Measurements from ENCODE around the gene B3GALT6. TPM values are rescaled to one million over a fixed set of nuclear protein-coding genes. Genes with fewer than 3 reads are reported as not detected.

Gene B3GALT6
- total RNA-seq, 2 donors from 2014 or later = 24.8 to 31.5 TPM

DNA sequence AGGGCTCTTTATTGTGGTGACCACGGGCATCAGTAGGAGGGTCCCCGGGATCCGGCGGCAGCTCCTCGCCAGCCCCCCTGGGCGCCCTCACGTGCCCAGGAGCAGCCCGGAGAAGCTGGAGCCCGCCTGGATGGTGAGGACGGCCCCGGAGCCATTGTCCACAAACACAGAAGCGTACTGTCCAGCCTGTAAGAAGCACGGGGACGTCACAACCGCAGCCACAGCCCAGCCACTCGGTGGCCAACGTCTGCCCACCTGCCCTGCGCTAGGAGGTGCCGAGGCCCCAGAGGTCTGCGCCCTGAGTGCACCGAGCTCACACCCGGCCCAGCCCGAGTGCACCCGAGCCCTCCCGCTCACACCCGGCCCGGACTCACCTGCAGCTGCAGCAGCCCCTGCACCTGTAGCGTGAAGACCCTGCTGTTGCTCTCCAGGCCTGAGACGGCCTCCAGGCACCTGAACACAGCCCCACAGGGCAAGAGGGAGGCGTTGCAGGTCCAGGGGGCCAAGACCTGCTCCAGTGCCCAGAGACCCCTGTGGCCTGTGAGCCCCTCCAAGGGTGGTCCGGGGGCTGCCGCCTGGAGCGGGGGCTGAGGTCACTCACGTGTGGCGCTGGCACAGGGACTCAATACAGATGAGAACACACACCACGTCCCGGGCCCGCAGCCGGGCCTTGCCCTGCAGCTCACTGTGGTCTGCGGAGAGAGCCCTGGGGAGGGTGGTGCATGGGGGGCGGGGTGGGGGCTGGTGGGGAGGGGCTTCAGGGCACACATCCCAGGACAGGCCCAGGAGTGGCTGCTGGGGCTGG lies 10.6 kb downstream of the B3GALT6 start:
- Mint-ChIP-seq H3K9me3 (no peaks in the 10 kb centered on the region), H3K4me3 (no peak overlapping the region), H3K36me3 (ENCODE audit: low read depth) (no peaks in the 10 kb centered on the region), H3K4me1 (no peaks in the 10 kb centered on the region), H3K27ac (no peak overlapping the region), H3K27me3 (ENCODE audit: insufficient read depth) (peaks cover 1% of the 10 kb centered on the region)
- Histone ChIP-seq H3K9ac (ENCODE audit: extremely low read depth, low read length, poor library complexity, severe bottlenecking) (no peak overlapping the region), H3K36me3 (ENCODE audit: control insufficient read depth, insufficient read depth, low read length) (no peaks in the 10 kb centered on the region), H3K9me3 (ENCODE audit: control insufficient read depth, low read length) (no peaks in the 10 kb centered on the region), H3K27me3 (ENCODE audit: control insufficient read depth, insufficient read depth, low read length, poor library complexity, severe bottlenecking) (peaks cover 12% of the 10 kb centered on the region), H3K4me3 (ENCODE audit: low read length) (no peak overlapping the region), H3K4me1 (ENCODE audit: control insufficient read depth, insufficient read depth, low read length) (no peaks in the 10 kb centered on the region), H3K27ac (ENCODE audit: low read depth, low read length) (no peak overlapping the region)
- 94 to 98% methylated on average over 15 to 39 of the region's 41 CpGs for WGBS, 2 experiments (ENCODE audit: insufficient coverage in 1 of 2, insufficient read length in 1 of 2)
- no peak for DNase-seq
- TF ChIP-seq, protein P1, sequence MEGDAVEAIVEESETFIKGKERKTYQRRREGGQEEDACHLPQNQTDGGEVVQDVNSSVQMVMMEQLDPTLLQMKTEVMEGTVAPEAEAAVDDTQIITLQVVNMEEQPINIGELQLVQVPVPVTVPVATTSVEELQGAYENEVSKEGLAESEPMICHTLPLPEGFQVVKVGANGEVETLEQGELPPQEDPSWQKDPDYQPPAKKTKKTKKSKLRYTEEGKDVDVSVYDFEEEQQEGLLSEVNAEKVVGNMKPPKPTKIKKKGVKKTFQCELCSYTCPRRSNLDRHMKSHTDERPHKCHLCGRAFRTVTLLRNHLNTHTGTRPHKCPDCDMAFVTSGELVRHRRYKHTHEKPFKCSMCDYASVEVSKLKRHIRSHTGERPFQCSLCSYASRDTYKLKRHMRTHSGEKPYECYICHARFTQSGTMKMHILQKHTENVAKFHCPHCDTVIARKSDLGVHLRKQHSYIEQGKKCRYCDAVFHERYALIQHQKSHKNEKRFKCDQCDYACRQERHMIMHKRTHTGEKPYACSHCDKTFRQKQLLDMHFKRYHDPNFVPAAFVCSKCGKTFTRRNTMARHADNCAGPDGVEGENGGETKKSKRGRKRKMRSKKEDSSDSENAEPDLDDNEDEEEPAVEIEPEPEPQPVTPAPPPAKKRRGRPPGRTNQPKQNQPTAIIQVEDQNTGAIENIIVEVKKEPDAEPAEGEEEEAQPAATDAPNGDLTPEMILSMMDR (conservative IDR thresholded peaks at IDR 0.05) = no peak

DNA sequence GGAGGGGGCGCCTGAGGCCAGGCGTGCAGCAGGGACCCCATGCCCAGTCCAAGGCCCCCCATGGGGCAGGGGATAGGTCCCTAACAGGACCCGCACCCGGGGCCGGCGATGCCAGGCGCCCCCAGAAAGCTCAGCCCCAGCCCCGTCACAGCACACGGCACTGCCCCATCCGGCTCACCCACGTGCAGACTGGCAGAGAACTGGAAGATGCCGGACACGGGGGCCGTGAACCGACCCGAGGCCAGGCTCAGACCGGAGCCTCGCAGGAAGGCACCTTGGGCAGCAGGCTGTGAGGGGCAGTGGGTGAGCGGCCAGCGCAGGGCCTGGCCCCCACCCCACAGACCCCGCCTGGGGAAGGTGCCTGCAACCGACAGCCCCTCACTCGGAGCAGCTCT lies 11.2 kb downstream of the B3GALT6 start:
- no peak overlapping the region for H3K27ac ChIP-seq (ENCODE audit: low read depth, low read length)
- H3K9me3 ChIP-seq (ENCODE audit: control insufficient read depth, low read length) = no peaks in the 10 kb centered on the region
- Mint-ChIP-seq H3K27ac (no peak overlapping the region), H3K36me3 (ENCODE audit: low read depth) (no peaks in the 10 kb centered on the region), H3K4me1 (no peaks in the 10 kb centered on the region), H3K4me3 (no peak overlapping the region), H3K9me3 (no peaks in the 10 kb centered on the region), H3K27me3 (ENCODE audit: insufficient read depth) (peaks cover 1% of the 10 kb centered on the region)
- no peak overlapping the region for H3K4me3 ChIP-seq (ENCODE audit: low read length)
- H3K36me3 ChIP-seq (ENCODE audit: control insufficient read depth, insufficient read depth, low read length) = no peaks in the 10 kb centered on the region
- WGBS, 2 experiments (ENCODE audit: insufficient coverage in 1 of 2, insufficient read length in 1 of 2) = 93 to 96% methylated on average over 13 to 23 of the region's 23 CpGs
- TF ChIP-seq, protein P1 (conservative IDR thresholded peaks at IDR 0.05) = no peak
- no peaks in the 10 kb centered on the region for H3K4me1 ChIP-seq (ENCODE audit: control insufficient read depth, insufficient read depth, low read length)
- peaks cover 12% of the 10 kb centered on the region for H3K27me3 ChIP-seq (ENCODE audit: control insufficient read depth, insufficient read depth, low read length, poor library complexity, severe bottlenecking)
- no peak overlapping the region for H3K9ac ChIP-seq (ENCODE audit: extremely low read depth, low read length, poor library complexity, severe bottlenecking)
- no peak for DNase-seq

DNA sequence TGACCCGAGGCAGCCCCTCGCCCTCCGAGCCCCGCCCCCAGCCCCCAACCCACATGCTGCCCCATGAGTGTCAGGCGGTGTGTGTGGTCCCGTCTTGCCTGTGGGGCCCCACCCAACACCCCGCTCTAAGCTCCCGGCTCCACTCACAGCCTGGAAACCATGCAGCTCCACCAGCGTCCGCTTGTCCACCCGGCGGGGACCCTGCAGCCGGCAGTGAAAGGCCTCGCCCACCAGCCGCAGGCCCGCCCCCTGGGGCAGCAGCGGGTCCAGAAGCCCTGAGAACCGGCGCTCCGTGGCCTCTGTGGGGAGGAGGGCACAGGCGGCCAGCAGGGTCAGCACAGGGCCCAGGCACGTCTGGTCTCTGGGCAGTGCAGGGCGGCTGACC lies 11.8 kb downstream of the B3GALT6 start:
- H3K4me1 Mint-ChIP-seq = no peaks in the 10 kb centered on the region
- H3K36me3 ChIP-seq (ENCODE audit: control insufficient read depth, insufficient read depth, low read length) = no peaks in the 10 kb centered on the region
- H3K4me3 Mint-ChIP-seq = no peak overlapping the region
- H3K27ac Mint-ChIP-seq = no peak overlapping the region
- no peaks in the 10 kb centered on the region for H3K9me3 ChIP-seq (ENCODE audit: control insufficient read depth, low read length)
- peaks cover 12% of the 10 kb centered on the region for H3K27me3 ChIP-seq (ENCODE audit: control insufficient read depth, insufficient read depth, low read length, poor library complexity, severe bottlenecking)
- TF ChIP-seq, protein P1 (conservative IDR thresholded peaks at IDR 0.05) = no peak
- H3K36me3 Mint-ChIP-seq (ENCODE audit: low read depth) = no peaks in the 10 kb centered on the region
- WGBS, 2 experiments (ENCODE audit: insufficient coverage in 1 of 2, insufficient read length in 1 of 2) = 86 to 88% methylated on average over 4 to 23 of the region's 23 CpGs
- H3K27me3 Mint-ChIP-seq (ENCODE audit: insufficient read depth) = peaks cover 1% of the 10 kb centered on the region
- H3K4me1 ChIP-seq (ENCODE audit: control insufficient read depth, insufficient read depth, low read length) = no peaks in the 10 kb centered on the region
- no peaks in the 10 kb centered on the region for H3K9me3 Mint-ChIP-seq
- no peak overlapping the region for H3K27ac ChIP-seq (ENCODE audit: low read depth, low read length)
- no peak for DNase-seq
- H3K9ac ChIP-seq (ENCODE audit: extremely low read depth, low read length, poor library complexity, severe bottlenecking) = no peak overlapping the region
- H3K4me3 ChIP-seq (ENCODE audit: low read length) = no peak overlapping the region

Data from endodermal cell (in vitro differentiated cells).